Vagina (tissue), 2 donors: ENCODE results near the gene FKTN.

Experiments used
- POLR2A ChIP-seq, 2 donors: fragments of 450-650 bp; IDR thresholded peaks; one replicate each; pipeline ENCODE4 v1.6.1; 2017; ENCODE audit warnings: antibody characterized with exemption in 2 of 2, mild to moderate bottlenecking in 2 of 2, moderate library complexity in 2 of 2
- TF ChIP-seq, protein P1 (sequence below), 3 experiments: fragments of 450-650 bp in 2 of 3; fragments of 200-600 bp in 1 of 3; sonication (generic) in 1 of 3; IDR thresholded peaks; one replicate each; pipeline ENCODE4 v1.5.1; 2017 to 2019; ENCODE audit warnings: antibody characterized with exemption in 3 of 3, mild to moderate bottlenecking in 2 of 3, moderate library complexity in 2 of 3

DNA sequence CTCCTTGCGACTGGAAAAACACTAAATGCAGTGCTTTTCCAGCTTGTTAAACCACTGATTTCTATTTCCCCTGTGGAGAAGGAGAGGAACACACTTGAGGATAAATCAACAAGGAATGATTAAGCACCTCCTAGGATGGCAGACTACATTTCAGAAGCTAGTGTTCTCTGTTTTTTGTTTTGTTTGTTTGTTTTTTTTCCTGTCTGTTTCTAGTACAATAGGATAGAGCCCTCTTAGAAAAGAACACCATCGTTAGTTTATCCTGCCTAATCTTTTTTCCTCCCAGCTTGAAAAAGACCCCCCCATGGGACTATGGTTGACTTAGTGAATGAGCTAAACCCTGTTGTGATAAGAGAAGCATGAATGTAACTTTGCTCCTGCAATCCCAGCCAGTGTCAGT lies 100.4 kb downstream of the FKTN start:
- TF ChIP-seq, protein P1, sequence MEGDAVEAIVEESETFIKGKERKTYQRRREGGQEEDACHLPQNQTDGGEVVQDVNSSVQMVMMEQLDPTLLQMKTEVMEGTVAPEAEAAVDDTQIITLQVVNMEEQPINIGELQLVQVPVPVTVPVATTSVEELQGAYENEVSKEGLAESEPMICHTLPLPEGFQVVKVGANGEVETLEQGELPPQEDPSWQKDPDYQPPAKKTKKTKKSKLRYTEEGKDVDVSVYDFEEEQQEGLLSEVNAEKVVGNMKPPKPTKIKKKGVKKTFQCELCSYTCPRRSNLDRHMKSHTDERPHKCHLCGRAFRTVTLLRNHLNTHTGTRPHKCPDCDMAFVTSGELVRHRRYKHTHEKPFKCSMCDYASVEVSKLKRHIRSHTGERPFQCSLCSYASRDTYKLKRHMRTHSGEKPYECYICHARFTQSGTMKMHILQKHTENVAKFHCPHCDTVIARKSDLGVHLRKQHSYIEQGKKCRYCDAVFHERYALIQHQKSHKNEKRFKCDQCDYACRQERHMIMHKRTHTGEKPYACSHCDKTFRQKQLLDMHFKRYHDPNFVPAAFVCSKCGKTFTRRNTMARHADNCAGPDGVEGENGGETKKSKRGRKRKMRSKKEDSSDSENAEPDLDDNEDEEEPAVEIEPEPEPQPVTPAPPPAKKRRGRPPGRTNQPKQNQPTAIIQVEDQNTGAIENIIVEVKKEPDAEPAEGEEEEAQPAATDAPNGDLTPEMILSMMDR (IDR thresholded peaks at IDR 0.05), result no peak
- TF ChIP-seq POLR2A (IDR thresholded peaks at IDR 0.05), result no peak
